MV-4-11 (cell line): ENCODE results near the gene PROB1.
"Not testable (repeated sequence)": the region's sequence is repeated elsewhere in the genome, so short reads cannot be mapped to it uniquely, and the experiment has no call there.

Source experiments
- DNase-seq: peaks from one replicate; lab custom pipeline; 2025; lab: John Stamatoyannopoulos, UW

The PROB1 gene

DNA sequence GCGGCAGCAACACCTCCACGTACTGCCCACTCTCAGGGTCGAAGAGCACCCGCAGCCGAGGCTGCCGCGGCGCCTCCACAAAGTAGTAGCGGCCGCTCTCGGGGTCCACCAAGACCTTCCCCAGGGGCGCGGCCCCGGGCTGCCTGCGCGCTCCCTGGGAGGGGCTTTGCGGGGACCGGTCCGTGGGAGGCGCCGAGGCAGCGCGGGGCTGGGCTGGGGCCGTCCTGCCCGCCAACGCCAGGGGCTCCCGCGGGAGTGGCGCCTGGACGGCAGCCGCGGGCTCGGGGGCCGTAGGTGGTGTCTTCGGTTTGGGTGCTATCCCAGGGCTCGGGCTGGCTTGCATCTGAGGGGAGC lies 2.6 kb downstream of the PROB1 start:
- no peak for DNase-seq

DNA sequence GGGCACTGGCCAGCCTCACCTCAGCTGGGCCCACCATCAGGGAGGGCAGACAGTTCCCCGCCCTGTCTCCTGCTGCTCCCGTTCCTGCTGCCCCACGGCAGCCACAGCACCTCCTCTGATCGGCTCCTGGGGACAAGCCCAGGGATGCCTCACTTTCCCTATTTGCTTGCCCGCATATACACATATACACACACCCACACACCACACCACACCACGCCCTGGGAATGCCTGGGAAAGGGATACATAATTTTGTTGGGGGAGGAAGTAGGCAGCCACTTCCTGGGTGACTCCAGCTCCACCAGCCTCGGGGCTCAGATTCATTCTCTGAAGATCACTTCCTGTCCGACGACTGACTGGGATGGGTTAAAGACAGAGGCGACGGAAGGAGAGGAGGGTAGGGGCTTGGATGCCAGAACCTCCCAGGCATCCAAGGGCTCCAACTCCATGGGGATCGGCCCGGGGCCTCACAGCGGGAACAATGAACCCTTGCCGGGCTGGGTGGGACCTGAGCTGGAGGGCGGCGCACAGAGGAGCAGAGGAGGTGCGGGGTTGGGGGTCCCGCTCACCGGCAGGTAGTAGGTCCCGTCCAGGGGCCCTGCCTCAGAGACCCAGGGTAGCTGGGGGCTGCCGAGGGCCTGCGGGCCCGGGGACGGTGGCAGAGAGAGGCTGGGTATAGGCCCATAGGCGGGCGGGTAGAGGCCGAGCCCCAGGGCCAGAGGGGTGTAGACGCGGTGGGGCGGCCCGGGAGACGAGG lies 3.2 kb downstream of the PROB1 start:
- DNase-seq: no peak

DNA sequence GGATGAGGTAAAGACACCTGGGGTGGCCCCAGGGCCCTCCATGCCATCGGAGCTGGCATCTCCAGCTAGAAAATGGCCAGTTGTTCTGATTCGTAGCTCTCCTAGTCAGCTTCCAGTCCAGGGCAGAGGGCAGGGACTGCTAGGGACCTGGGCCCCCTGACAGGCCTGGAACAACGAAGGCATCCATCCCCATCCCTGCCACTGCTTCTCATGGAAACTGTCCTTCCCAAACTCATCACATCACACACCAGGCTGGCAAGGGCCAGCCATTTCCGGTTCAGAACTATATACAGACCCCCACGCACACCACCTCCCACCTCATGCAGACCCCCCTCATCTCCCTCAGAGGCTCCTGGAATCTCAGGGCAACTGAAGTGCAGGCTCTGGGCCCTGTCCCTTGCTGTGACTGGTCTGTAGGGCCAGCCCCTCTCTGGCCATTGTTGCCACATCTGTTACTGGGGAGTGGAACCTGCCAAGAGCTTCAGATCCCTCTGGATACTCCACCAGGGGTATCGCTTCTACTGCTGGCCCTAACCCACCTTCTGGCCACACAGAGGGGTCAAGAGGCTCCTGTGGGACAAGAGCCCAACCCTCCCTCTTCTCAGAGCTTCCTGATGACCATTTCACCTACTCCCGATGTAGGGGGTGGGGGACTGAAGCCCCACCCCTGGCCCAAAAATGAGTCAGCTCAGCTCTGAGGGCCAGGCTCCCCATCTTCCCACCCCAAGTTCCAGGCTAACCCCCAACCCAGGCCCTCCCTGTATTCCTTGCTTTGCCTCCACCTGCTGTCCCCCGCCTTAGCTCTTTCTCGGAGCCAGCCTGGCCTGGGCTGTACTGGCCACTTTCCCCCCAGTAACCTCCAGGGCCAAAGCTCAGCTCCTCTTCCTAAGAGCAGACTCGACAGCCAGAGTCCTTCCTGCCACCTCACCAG lies 4.0 kb downstream of the PROB1 start:
- no peak for DNase-seq

DNA sequence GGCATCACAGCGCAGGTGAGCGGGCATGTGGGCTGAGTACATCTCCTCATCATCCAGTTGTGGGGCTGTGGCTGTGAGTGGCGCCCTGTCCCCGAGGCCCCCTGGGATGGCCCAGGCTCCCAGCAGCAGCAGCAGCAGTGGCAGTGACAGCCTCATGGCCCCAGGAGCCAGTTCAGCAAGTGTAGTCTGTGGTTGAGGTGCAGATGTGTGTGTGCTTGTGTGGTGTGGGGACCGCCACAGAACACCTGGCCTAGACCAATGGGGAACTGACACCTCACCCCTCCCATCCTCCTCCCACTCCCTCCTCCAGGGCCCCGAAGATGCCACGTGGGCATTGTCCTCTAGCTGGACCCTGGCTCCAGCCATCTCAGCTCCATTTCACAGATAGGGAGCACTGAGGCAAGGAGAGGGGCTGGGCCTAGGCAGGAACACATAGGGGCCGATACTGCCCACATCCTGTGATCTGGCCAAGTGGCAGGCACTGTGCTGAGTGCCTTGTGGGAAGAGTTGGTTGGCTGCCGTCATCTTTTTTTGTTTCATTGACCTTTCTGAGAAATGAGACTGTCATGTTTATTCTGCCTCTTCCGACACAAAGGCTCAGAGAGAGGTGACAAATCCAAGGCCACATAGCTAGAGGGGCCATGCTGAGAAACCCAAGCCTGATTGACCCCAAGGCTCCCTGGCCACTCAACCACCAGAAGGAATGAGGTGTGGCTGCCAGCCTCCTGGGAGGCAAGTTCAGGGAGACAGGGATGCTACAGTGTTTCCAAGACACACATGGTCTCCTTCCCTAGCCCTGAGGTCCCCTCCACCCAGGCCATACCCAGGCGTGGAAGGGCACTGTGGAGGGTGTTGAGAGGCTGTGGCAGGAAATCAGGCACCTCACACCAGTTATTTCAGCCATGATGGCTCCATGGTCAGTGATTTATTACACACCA lies 4.9 kb downstream of the PROB1 start, which contains the start of gene MZB1:
Gene MZB1 (minus strand): TSS at position 213 of the 938 bp plus-strand sequence. CDS start 57 bp downstream, at position 156.
- DNase-seq: no peak

DNA sequence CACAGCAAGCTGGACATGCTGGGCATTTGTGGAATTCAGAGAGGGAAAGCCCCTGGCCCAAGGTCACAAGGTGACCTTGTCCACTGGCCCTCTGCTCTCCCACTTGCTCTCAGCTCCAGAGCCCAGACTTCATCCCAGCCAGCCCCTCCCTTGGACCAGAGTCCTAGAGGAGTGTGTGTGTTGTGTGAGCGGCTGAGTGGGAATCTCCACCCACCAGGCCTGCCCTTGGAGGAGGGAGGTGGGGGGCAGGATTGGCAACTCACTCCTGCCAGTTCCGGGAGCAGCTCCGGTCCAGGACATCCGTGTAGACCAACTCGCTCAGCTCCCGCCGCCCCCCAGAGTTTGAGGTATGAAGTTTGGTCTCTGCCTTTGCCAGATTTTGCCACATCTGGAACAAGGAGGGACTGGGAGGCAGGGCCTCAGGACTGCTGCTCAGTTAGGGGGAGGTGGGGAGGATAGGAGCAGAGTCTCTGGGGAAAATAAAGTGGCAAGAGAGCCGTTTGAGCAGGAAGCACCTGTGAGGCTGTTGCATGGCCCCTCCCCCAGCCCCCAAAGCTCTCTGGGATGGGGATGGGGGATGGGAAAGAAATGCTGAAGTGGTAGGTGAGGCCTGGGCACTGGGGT lies 6.6 kb downstream of the PROB1 start:
- DNase-seq: no peak

DNA sequence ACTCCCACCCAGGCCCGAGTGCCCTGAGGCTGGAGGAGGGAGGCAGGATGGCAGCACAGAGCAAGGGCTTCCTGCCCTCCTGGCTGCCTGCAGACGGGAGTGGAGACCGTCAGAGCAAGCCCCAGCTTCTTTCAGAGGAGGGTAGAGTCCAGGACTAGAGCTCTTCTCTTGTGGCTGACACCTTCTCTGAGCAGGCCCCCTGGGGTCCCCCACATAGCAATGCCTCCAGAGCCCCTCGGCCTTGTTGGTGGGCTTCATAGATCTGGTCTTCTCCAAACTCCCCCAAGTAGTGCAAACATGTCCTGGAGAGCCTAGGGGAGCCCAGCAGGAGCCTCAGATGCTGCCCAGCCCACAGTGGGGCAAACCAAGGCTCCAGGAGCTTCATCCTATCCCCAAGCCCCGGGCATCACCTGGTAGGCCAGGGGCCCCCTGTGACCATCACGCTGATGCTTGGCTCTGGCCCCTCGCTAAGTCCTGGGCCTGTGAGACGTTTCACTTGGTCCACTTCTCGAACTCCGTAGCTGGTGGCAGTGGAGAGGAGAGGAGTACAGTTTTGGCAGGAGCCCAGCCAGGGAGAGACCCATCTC lies 7.2 kb downstream of the PROB1 start:
- no peak for DNase-seq

DNA sequence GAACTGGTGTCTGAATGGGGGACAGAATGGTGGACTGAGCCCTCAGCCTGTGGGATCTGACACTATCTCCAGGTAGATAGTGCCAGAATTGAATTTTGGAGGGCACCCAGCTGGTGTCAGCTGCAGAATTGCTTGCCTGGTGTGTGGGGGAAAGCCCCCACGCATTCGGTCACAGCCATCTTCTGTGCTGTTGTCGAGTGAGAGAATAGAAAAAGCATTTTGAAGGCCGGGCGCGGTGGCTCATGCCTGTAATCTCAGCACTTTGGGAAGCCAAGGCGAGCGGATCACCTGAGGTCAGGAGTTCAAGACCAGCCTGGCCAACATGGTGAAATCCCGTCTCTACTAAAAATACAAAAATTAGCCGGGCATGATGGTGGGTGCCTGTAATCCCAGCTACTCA lies 7.9 kb downstream of the PROB1 start:
- not testable (repeated sequence) for DNase-seq

DNA sequence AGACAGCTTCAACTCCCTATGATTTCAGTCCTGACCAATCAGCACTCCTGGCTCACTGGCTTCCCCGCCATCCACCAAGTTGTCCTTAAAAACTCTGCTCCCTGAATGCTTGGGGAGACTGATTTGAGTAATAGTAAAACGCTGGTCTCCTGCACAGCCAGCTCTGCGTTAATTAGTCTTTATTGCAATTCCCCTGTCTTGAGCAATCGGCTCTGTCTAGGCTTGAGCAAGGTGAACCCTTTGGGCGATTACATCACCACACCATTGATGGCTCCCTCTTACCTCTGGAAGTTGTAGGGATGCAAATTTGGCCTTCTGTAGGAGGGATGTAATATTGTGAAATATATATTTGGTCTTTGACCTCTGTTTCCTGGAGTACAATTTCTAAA lies 8.9 kb downstream of the PROB1 start:
- peak; percentile 48 for DNase-seq

DNA sequence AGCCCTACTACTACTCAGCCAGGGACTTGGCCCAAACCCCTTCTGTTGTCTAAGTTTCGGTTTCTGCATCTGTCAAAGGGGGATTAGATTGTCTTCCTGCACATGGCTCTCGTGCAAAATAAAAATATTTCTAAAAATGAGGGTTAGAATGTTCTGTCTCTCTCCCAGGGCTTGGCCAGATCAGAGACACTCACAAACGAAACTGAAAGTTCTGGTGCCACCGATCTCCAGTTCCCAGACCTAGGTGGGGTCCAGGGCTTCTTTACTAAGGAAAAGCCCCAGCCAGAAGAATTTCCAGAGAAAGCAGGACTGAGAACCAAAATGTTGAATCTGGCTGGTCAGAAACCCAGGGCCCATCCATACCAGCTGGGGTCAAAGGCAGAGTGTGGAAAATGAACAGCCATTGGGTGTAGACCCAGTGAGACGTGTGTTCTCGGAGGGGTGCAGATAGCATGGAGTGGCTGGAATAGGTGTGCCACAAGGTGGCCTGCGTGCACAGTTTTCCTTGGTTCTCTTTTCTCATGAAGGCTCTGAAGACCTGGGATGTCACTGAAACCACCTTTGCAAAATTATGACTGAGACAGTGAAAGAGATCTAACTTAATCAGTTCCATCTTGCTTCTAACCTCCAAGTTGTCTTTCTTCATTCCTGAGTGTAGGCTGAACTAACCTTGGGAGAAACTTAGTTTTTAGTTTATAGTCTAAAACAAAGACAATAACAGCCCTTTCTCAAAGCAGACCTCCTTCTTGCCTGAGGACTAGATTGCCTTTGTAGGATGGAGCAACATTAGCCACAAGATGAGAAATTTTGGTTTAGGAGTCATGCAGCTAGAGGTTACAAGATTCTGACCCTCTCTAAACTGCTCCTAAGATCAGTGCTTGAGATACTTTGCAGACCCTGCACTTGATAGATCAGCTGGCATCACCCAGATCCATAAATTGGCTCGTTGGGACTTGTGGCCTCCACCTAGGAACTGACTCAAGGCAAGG lies 9.5 kb downstream of the PROB1 start:
- peak; percentile 27 for DNase-seq

DNA sequence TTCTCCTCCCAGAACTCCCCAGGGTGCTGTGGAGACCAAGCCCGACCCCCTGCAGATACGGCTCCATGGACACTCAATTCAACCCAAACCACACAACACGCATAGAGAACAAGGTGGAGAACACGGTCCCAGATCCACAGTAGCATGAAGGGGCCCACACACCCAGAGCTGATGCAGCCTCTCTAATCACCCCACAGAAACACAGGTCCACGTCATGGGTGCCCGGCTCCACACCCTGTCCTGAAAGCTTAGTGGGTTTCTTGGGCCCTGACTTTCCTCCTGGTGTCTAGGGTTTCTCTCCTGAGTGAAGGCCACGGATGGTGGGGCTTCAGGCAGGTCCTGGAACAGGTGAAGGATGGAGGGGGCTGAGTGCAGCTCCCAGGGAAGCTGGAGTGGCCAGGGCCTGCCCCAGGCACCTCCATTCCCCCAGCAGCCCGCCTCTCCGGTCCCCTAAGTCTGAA lies 10.3 kb downstream of the PROB1 start:
- DNase-seq: no peak

DNA sequence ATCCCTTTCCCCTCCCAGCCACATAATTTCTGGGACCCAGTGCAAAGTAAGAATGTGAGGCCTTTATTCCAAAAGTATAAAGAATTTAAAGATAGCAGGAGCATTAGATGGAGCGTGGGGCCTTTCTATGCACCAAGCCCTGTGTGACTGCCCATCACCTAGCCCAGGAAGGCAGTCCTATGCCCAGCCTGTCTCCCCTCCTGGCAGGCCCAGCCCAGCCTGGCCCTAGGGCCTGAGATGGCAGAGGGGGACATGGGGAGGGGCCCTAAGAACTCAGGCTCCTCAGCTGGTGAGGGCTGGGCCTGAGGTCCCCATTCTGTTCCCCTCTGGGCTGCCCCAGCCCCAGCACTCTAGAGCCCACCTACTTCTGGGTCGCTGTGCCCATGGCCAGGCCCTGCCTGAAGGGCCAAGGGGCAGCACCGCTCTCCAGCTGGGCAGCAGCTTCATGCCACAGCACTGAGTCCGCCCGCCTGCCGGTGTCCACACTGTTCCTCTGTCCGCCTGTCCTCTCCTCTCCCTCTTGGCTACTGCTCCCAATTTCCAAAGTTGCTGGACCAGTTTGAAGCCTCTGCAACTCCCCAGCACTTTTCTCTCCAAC lies 10.8 kb downstream of the PROB1 start:
- DNase-seq: no peak

DNA sequence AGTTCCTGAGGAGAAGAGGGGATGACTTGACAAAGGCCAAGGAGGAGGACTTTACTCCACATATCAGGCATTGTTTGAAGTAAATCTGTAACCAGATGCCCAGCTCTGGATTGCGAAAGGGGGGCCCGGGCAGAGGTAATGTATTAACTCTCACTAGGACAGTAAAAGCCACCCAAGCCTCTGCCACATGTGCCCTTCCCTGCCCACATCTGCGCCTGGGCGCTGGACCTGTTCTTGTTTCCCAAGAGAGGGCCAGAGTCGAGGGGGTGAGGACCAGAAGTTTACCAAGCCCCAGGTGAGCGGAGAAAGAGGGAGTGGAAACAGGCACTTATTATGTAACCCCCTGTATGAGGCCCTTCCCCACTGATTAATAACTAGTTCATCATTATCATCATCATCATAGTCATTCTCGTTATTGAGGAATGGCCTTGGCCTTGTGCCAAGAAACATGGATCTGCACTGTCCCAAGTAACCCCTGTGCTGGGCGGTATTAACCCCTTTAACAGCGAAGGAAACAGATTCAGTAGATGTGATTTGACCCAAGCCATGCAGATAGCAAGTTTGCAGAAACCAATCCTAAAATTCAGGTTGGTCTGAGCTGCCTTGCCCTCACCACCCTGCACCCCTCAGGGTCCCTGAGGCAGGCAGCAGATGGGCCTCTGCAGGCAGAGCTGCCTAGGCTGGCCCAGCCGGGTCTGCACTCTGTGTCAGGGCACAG lies 11.5 kb downstream of the PROB1 start, which contains the start of gene SLC23A1:
Gene SLC23A1 (minus strand): TSS at position 23 of the 718 bp plus-strand sequence. CDS start 44 bp downstream, outside the sequence.
- no peak for DNase-seq

DNA sequence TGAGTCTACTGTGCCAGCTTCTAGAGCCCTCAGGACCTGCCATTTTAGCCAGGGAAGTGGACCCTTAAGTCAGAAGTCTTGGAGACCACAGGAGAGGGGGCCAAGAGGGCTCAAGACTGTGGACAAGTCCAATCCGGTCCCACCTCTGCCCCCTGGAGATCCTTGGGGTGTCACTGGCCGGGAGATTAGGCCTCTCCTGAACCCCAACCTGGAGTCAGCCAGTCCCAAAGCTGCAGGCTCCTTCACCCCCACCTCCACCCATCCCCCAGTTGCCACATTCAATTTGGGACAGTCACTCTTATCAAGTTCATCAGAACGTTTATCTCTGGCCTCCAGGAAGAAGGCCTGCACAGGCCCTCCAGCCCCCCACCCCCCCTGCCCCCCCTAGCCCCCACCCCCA lies 12.1 kb downstream of the PROB1 start:
- no peak for DNase-seq

DNA sequence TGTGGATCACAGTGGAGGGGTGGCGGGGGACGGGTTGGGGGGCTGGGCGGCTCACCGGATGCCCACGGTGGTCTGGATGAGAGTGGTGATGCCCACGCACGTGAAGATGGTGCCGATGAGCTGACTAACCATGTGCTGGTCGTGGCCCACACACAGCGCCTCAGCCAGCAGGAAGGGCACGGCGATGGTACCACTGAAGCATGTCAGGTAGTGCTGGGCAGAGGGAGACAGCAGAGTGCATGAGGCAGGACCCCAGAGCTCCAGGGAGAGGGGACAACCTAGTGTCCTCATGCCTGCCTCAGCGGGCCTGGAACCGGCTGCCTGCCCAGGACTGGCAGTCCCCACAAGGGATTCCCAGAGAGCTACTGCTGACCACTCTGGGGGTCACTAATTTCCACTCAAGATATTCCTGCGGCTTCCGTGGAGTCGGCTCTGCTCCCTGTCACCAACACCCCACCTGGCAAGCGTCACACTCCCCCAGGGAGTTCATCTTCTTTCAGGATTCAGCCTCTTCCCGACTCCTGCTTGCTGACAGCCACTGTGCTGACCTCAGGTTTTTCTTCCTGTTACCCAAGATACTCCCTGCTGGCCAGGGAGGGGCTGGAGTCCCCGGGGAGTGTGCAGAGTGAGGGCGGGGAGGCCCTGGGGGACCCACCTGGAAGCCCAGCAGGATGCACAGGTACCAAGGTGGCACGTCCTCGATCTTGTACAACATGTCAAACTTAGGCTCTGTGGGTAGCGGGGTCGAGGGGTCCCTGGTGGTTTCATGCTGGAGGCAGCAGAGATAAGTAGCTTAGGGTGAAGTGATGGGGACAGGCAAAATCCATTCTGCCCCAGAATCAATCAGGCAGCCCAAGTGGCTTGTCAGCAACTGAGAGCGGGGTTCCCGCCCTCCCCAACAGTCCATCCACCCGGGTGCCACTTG lies 12.8 kb downstream of the PROB1 start:
- DNase-seq: no peak

DNA sequence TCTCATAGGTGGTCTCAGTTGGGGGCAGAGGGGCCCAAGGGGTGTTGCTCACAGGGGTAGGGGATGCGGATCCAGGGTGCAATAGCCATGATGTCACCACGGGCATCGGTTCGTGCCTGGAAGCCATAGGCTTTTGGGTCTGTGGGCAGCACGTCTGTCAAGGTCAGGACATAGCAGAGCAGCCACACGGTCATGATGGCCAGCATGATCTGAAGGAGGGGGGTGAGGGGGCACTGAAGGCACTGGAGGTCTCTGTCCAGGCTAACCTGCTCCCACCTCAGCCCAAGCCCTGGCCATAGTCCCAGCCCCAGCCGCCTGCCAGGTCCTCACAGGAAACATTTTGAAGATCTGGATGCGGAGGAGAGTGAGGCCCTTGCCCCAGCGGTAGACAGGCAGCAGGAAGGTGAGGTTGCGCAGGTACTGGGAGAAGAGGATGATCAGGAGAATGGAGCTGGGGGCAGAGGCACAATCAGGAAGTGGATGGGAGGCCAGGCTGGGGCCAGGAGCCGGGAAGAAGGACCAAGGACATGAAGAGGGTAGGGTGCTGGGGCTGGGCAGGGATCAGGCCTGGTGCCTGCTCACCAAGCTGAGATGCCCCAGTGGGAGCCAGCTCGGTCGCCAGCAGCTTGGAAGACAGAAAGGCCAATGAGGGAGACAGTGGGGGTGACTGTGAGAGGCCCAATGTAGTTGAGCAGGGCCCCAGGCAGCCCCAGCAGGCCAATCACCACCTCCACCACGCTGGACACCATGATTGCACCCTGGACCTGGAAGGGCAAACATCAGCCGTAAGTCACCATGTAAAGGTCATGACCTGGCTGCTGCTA lies 15.1 kb downstream of the PROB1 start:
- DNase-seq: no peak

DNA sequence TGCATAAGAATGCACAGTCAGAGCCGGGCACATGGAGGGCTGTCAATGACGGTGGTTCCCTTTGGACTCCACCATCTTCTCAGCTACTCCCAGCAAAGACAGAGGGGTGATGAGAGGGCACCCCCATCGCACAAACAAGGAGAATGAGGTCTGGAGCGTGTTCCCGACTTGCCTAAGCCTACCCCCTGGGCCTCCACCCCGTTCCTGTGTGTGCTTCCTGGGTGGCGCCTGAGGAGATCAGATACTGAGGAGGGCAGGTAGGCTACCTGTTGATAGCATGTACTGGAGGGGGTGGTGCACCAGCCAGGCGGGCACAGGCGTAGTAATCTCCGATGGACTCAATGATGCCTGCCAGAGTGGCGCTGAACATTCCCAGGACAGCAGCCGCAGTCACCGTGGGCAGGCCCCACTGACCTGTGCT lies 16.0 kb downstream of the PROB1 start:
- no peak for DNase-seq
